H1 (cell line): ENCODE data around the gene COL1A1. TPM values are rescaled to one million over a fixed set of nuclear protein-coding genes. Genes with fewer than 3 reads are reported as not detected.

Source experiments
- CTCF ChIA-PET: fragments of 300-600 bp; sonication (Branson Sonifier 250); formaldehyde crosslinking; loops from one replicate; lab custom pipeline; 2021; ENCODE audit not compliant: partially characterized antibody; lab: Charles Lee
- POLR2A ChIA-PET: fragments of 300-600 bp; sonication (Branson Sonifier 250); formaldehyde crosslinking; loops from one replicate; lab custom pipeline; 2021; ENCODE audit warnings: inconsistent platforms; ENCODE audit not compliant: partially characterized antibody; lab: Charles Lee
- DNase-seq, 2 experiments: peaks; one replicate each; pipeline versions ENCODE4 v3.0.0 to v3.0.0-alpha.2; 2010 to 2022; ENCODE audit warnings: low spot score in 2 of 2, low read depth in 1 of 2, mixed read lengths in 1 of 2
- FAIRE-seq: peaks from 2 replicates; lab custom pipeline; 2011; peaks lifted over from hg19 to GRCh38; lab: Jason Lieb, UNC
- H2AFZ ChIP-seq: 2 replicates; pipeline ENCODE4 v1.8.1; 2012; ENCODE audit warnings: low read length, inconsistent platforms
- H2AK5ac ChIP-seq: 2 replicates; pipeline ENCODE4 v1.6.1; 2013; ENCODE audit warnings: low read depth, low read length
- H2BK120ac ChIP-seq: replicated peaks from 2 replicates; pipeline ENCODE3; 2013; ENCODE audit warnings: low read depth, low read length, inconsistent platforms
- H2BK12ac ChIP-seq: 2 replicates; pipeline ENCODE4 v1.6.1; 2013; ENCODE audit warnings: low read depth, low read length
- H2BK15ac ChIP-seq: 2 replicates; pipeline ENCODE4 v1.6.1; 2013; ENCODE audit warnings: low read length
- H2BK20ac ChIP-seq: 2 replicates; pipeline ENCODE4 v1.6.1; 2013; ENCODE audit warnings: low read length
- H2BK5ac ChIP-seq: 2 replicates; pipeline ENCODE4 v1.6.1; 2013; ENCODE audit warnings: low read depth, low read length
- H3K14ac ChIP-seq: 2 replicates; pipeline ENCODE4 v1.6.1; 2013; ENCODE audit warnings: inconsistent platforms; ENCODE audit not compliant: insufficient read length
- H3K18ac ChIP-seq: 2 replicates; pipeline ENCODE4 v1.6.1; 2013; ENCODE audit warnings: low read length; ENCODE audit errors: extremely low read depth
- H3K23ac ChIP-seq: 2 replicates; pipeline ENCODE4 v1.6.1; 2013; ENCODE audit warnings: inconsistent platforms; ENCODE audit not compliant: insufficient read length
- H3K23me2 ChIP-seq: 2 replicates; pipeline ENCODE4 v1.6.1; 2013; ENCODE audit warnings: low read depth, low read length
- H3K27ac ChIP-seq: 2 replicates; pipeline ENCODE4 v1.6.1; 2011; ENCODE audit warnings: low read depth, low read length, inconsistent platforms
- H3K27me3 ChIP-seq, 4 experiments: replicated peaks in 1 of 4; 1 replicate in 1 of 4; 2 replicates in 3 of 4; pipeline versions ENCODE4 v1.6.1 to v1.8.1; 2011 to 2013; ENCODE audit warnings: low read length in 3 of 4, mild to moderate bottlenecking in 3 of 4, inconsistent platforms in 2 of 4, mixed read lengths in 2 of 4, moderate library complexity in 1 of 4; ENCODE audit not compliant: control insufficient read depth in 3 of 4, insufficient read depth in 3 of 4; ENCODE audit errors: extremely low read depth in 1 of 4
- H3K36me3 ChIP-seq, 4 experiments: 2 replicates each; pipeline versions ENCODE4 v1.6.1 to v1.8.1; 2011 to 2013; ENCODE audit warnings: mild to moderate bottlenecking in 4 of 4, low read length in 3 of 4, moderate library complexity in 2 of 4, control low read depth in 1 of 4, inconsistent platforms in 1 of 4; ENCODE audit not compliant: insufficient read depth in 4 of 4, control insufficient read depth in 2 of 4
- H3K4ac ChIP-seq: replicated peaks from 2 replicates; pipeline ENCODE3; 2013; ENCODE audit warnings: low read length, low read depth, mixed read lengths, inconsistent platforms; ENCODE audit not compliant: insufficient read length
- H3K4me1 ChIP-seq, 4 experiments: replicated peaks in 1 of 4; 1 replicate in 1 of 4; 2 replicates in 3 of 4; pipeline versions ENCODE4 v1.6.1 to v1.8.1; 2011 to 2013; ENCODE audit warnings: low read length in 3 of 4, inconsistent platforms in 2 of 4, mixed read lengths in 1 of 4; ENCODE audit not compliant: insufficient read depth in 4 of 4, control insufficient read depth in 3 of 4
- H3K4me2 ChIP-seq, 2 experiments: 2 replicates each; pipeline versions ENCODE4 v1.6.1 to v1.8.1; 2011 to 2013; ENCODE audit warnings: low read depth in 2 of 2, low read length in 2 of 2, control low read depth in 1 of 2, inconsistent platforms in 1 of 2, mild to moderate bottlenecking in 1 of 2; ENCODE audit not compliant: insufficient read depth in 1 of 2
- H3K4me3 ChIP-seq, 4 experiments: fragments of 200-600, 300-600 bp in 1 of 4; sonication (generic), shearing (Covaris generic), sonication (Bioruptor Twin) in 1 of 4; 2 replicates each; pipeline versions ENCODE4 v1.5.1 to v1.8.1; 2011 to 2016; ENCODE audit warnings: low read length in 4 of 4, low read depth in 3 of 4, control low read depth in 2 of 4, inconsistent platforms in 2 of 4, mild to moderate bottlenecking in 2 of 4, mixed read lengths in 1 of 4, moderate library complexity in 1 of 4; ENCODE audit not compliant: insufficient read depth in 2 of 4; ENCODE audit errors: extremely low read depth in 1 of 4
- H3K56ac ChIP-seq: replicated peaks from 2 replicates; pipeline ENCODE3; 2013; ENCODE audit warnings: low read depth, mild to moderate bottlenecking, mixed read lengths, low read length, inconsistent platforms; ENCODE audit not compliant: insufficient read length
- H3K79me1 ChIP-seq: 2 replicates; pipeline ENCODE4 v1.6.1; 2013; ENCODE audit warnings: low read depth, low read length, control low read depth
- H3K79me2 ChIP-seq, 2 experiments: 2 replicates each; pipeline versions ENCODE4 v1.6.1 to v1.8.1; 2012 to 2013; ENCODE audit warnings: low read length in 2 of 2, mild to moderate bottlenecking in 2 of 2, inconsistent platforms in 1 of 2; ENCODE audit not compliant: insufficient read depth in 2 of 2, control insufficient read depth in 1 of 2
- H3K9ac ChIP-seq, 4 experiments: replicated peaks in 1 of 4; 1 replicate in 1 of 4; 2 replicates in 3 of 4; pipeline versions ENCODE4 v1.6.1 to v1.8.1; 2011 to 2013; ENCODE audit warnings: low read depth in 3 of 4, low read length in 3 of 4, control low read depth in 2 of 4, mild to moderate bottlenecking in 2 of 4, moderate library complexity in 2 of 4, inconsistent platforms in 1 of 4; ENCODE audit errors: extremely low read depth in 1 of 4
- H3K9me3 ChIP-seq, 2 experiments: 2 replicates each; pipeline versions ENCODE4 v1.6.1 to v1.8.1; 2012 to 2013; ENCODE audit warnings: mild to moderate bottlenecking in 2 of 2, moderate library complexity in 2 of 2, control low read depth in 1 of 2, inconsistent platforms in 1 of 2, low read depth in 1 of 2, low read length in 1 of 2, mixed read lengths in 1 of 2; ENCODE audit not compliant: insufficient read depth in 2 of 2
- H4K20me1 ChIP-seq, 2 experiments: replicated peaks in 1 of 2; 2 replicates each; pipeline versions ENCODE3 to v1.8.1; 2011 to 2013; ENCODE audit warnings: inconsistent platforms in 2 of 2, low read length in 2 of 2, mild to moderate bottlenecking in 1 of 2; ENCODE audit not compliant: insufficient read depth in 2 of 2, control insufficient read depth in 1 of 2
- H4K5ac ChIP-seq: 2 replicates; pipeline ENCODE4 v1.6.1; 2013; ENCODE audit warnings: low read length, low read depth, mixed read lengths, inconsistent platforms; ENCODE audit not compliant: insufficient read length
- H4K8ac ChIP-seq: 2 replicates; pipeline ENCODE4 v1.8.0; 2013; ENCODE audit warnings: mild to moderate bottlenecking, moderate library complexity, low read length, inconsistent platforms; ENCODE audit not compliant: insufficient read depth; ENCODE audit errors: extremely low read depth
- H4K91ac ChIP-seq: replicated peaks from 2 replicates; pipeline ENCODE3; 2013; ENCODE audit warnings: low read length, mixed read lengths, inconsistent platforms; ENCODE audit not compliant: insufficient read length
- ASH2L ChIP-seq: fragments of 200-600, 300-600 bp; sonication (generic); IDR thresholded peaks from one replicate; pipeline ENCODE4 v1.7.1; 2017; ENCODE audit warnings: low read length
- ATF2 ChIP-seq: IDR thresholded peaks from 2 replicates; pipeline ENCODE4 v1.6.1; 2012; ENCODE audit warnings: low read length, inconsistent platforms
- GABPA ChIP-seq: IDR thresholded peaks from 2 replicates; pipeline ENCODE4 v1.6.1; 2011; ENCODE audit warnings: mild to moderate bottlenecking, low read length, moderate library complexity, borderline replicate concordance; ENCODE audit not compliant: insufficient read depth
- POLR2AphosphoS5 ChIP-seq: IDR thresholded peaks from 2 replicates; pipeline ENCODE4 v1.6.1; 2011; ENCODE audit warnings: low read depth, low read length
- RAD21 ChIP-seq, 2 experiments: IDR thresholded peaks in 1 of 2; conservative IDR thresholded peaks in 1 of 2; 2 replicates each; pipeline ENCODE4 v1.6.1; 2011; ENCODE audit warnings: low read depth in 2 of 2, low read length in 2 of 2, improper control_type of control experiment in 1 of 2, inconsistent platforms in 1 of 2, mild to moderate bottlenecking in 1 of 2, moderate library complexity in 1 of 2
- RFX5 ChIP-seq: IDR thresholded peaks from 2 replicates; pipeline ENCODE4 v1.6.1; 2011; ENCODE audit warnings: low read depth, low read length, improper control_type of control experiment, borderline replicate concordance
- RXRA ChIP-seq: IDR thresholded peaks from 2 replicates; pipeline ENCODE4 v1.6.1; 2011; ENCODE audit warnings: low read depth, mild to moderate bottlenecking, low read length, moderate library complexity; ENCODE audit not compliant: insufficient read depth
- SP1 ChIP-seq: IDR thresholded peaks from 2 replicates; pipeline ENCODE4 v1.6.1; 2011; ENCODE audit warnings: low read depth, low read length
- SP2 ChIP-seq: IDR thresholded peaks from 2 replicates; pipeline ENCODE4 v1.6.1; 2012; ENCODE audit warnings: mild to moderate bottlenecking, low read length, inconsistent platforms
- TAF7 ChIP-seq: optimal IDR thresholded peaks from 2 replicates; pipeline ENCODE3; 2011; ENCODE audit warnings: low read depth, mild to moderate bottlenecking, inconsistent platforms, low read length, moderate library complexity, borderline replicate concordance
- ZNF274 ChIP-seq: IDR thresholded peaks from 2 replicates; pipeline ENCODE4 v1.7.0; 2012; ENCODE audit warnings: low read length, borderline replicate concordance; ENCODE audit errors: extremely low read depth
- WGBS, 2 experiments: shearing (Covaris generic) in 1 of 2; methylation state at CpG; one replicate each; pipeline versions ENCODE4 v1.1.6 to v1.1.7; 2013 to 2015; ENCODE audit warnings: low lambda C conversion rate in 2 of 2, mixed read lengths in 2 of 2, inconsistent platforms in 1 of 2, low coverage in 1 of 2, missing lambda C conversion rate in 1 of 2; ENCODE audit not compliant: insufficient replicate concordance in 2 of 2, insufficient coverage in 1 of 2, insufficient read length in 1 of 2; ENCODE audit errors: extremely low coverage in 1 of 2, missing lambda C conversion rate in 1 of 2; 5-methylcytosine and 5-hydroxymethylcytosine counted together
- polyA plus RNA-seq, 7 experiments: library from polyadenylated mRNA; depleted of rRNA in 3 of 7; stranded (reverse) in 5 of 7; unstranded in 2 of 7; fragments of >200 nt in 5 of 7; fragments of 200-250 nt in 2 of 7; gene quantifications; 1 replicate in 5 of 7; 2 replicates in 1 of 7; 4 replicates in 1 of 7; pipeline versions ENCODE4 v1.2.1 to v1.2.3, GENCODE V29; 2011 to 2013; ENCODE audit warnings: missing spikeins in 2 of 7, mixed read lengths in 2 of 7
- total RNA-seq: library from RNA; stranded (reverse); fragmentation: NEBNext Ultra II Directional; extraction: Animal tissue kit (Norgen Biotek cat#: 25700); gene quantifications from 2 replicates; pipeline ENCODE4 v1.2.1, GENCODE V29; 2021
- TF ChIP-seq, protein P1 (sequence below): IDR thresholded peaks from 2 replicates; pipeline ENCODE4 v1.6.1; 2012; ENCODE audit warnings: inconsistent platforms

The COL1A1 gene
- total and polyA plus RNA-seq, 2 of the 8 experiments (the other 6 are each of a cell fraction or from before 2014, with no cell fraction given): 14.1 to 80.4 TPM

DNA sequence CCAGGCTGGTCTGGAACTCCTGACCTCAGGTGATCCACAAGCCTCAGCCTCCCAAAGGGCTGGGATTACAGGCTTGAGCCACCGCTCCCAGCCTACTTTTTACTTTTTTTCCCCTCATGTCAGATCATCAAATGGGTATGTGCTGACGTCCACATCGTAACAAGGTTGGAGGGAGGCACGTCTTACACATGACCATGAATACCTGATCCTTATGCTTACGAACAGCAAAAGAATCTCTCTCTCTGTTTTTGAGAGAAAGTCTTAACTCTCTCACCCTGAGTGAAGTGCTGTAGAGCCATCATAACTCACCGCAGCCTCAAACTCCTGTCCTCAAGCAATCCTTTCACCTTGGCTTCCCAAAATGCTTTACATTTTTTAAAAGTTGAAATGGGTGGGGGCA, 43.3 kb upstream of the COL1A1 start:
- Histone ChIP-seq H2BK5ac (no peak overlapping the region), H3K23ac (no peak overlapping the region), H3K4me2 (no peak overlapping the region), H2AK5ac (no peak overlapping the region), H4K20me1 (no peaks in the 10 kb centered on the region), H3K27ac (no peak overlapping the region), H3K14ac (no peak overlapping the region), H3K36me3 (no peaks in the 10 kb centered on the region), H4K8ac (no peak overlapping the region), H3K18ac (no peak overlapping the region), H3K4ac (no peak overlapping the region), H4K91ac (no peak overlapping the region), H2BK12ac (no peak overlapping the region), H3K79me1 (no peaks in the 10 kb centered on the region), H3K23me2 (no peaks in the 10 kb centered on the region), H3K4me3 (no peak overlapping the region), H2BK20ac (no peak overlapping the region), H3K9me3 (no peaks in the 10 kb centered on the region), H3K27me3 (no peaks in the 10 kb centered on the region), H3K79me2 (no peaks in the 10 kb centered on the region), H3K56ac (no peak overlapping the region), H2BK15ac (no peak overlapping the region), H3K4me1 (no peaks in the 10 kb centered on the region), H2AFZ (no peak overlapping the region), H2BK120ac (no peak overlapping the region), H3K9ac (no peak overlapping the region), H4K5ac (no peak overlapping the region)
- no peak for FAIRE-seq
- ChIA-PET CTCF (interaction anchor here (0.9 to 1.2 kb wide), 2 partner anchors 13 to 25 kb away, joined by 3 read pairs; no protein-coding TSS in a partner anchor), POLR2A (interaction anchor here (1.1 kb wide), 1 partner anchor 21 kb away, joined by 4 read pairs; no protein-coding TSS in a partner anchor)
- no peak for DNase-seq
- WGBS, 2 experiments: 91% methylated on average over 6 of the region's 6 CpGs; no CpG with 5 or more reads in 1 of the 2 experiments
- TF ChIP-seq ASH2L: no peak
- TF ChIP-seq, protein P1, sequence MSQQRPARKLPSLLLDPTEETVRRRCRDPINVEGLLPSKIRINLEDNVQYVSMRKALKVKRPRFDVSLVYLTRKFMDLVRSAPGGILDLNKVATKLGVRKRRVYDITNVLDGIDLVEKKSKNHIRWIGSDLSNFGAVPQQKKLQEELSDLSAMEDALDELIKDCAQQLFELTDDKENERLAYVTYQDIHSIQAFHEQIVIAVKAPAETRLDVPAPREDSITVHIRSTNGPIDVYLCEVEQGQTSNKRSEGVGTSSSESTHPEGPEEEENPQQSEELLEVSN: no peak
- no peak for TF ChIP-seq RAD21 (IDR thresholded peaks at IDR 0.05 in 1 of 2, conservative IDR thresholded peaks at IDR 0.05 in 1 of 2; ENCODE audit: low read depth in 2 of 2, low read length in 2 of 2)
- no peak for TF ChIP-seq POLR2AphosphoS5
- TF ChIP-seq RFX5: no peak
- no peak for TF ChIP-seq TAF7
- TF ChIP-seq SP1: no peak
- TF ChIP-seq ZNF274: no peak
- no peak for TF ChIP-seq SP2
- TF ChIP-seq RXRA: no peak
- no peak for TF ChIP-seq GABPA
- no peak for TF ChIP-seq ATF2
